CD4-positive, alpha-beta T cell (primary cell): ENCODE data around the gene LACTB. TPM values are rescaled to one million over a fixed set of nuclear protein-coding genes. Genes with fewer than 3 reads are reported as not detected.

Experiments
- ATAC-seq: fragments of 200-7000 bp; cut with Tn5 transposase; one replicate; pipeline ENCODE4 v1.10.0; 2022; ENCODE audit warnings: mild to moderate bottlenecking; ENCODE audit not compliant: poor library complexity
- CTCF ChIA-PET: fragments of 350-600 bp; sonication (Branson Sonifier 250); formaldehyde crosslinking; loops from one replicate; lab custom pipeline; 2021; ENCODE audit warnings: antibody characterized with exemption, inconsistent platforms; lab: Charles Lee
- POLR2A ChIA-PET: fragments of 350-600 bp; sonication (Branson Sonifier 250); formaldehyde crosslinking; loops from one replicate; lab custom pipeline; 2021; ENCODE audit warnings: antibody characterized with exemption, inconsistent platforms; lab: Charles Lee
- DNase-seq, 14 experiments: peaks; one replicate each; pipeline ENCODE4 v3.0.0-alpha.2; 2013 to 2020; ENCODE audit warnings: mixed read lengths in 2 of 14
- H3K27ac ChIP-seq, 2 donors: one replicate each; pipeline versions ENCODE4 v1.5.1 to v1.7.0; 2013; ENCODE audit warnings: low read length in 2 of 2, low read depth in 1 of 2, mild to moderate bottlenecking in 1 of 2
- H3K27me3 ChIP-seq, 2 experiments: 1 replicate in 1 of 2; 2 replicates in 1 of 2; pipeline versions ENCODE4 v1.6.1 to v1.7.0; 2013; ENCODE audit warnings: low read length in 2 of 2, control low read depth in 1 of 2, mild to moderate bottlenecking in 1 of 2, moderate library complexity in 1 of 2; ENCODE audit not compliant: insufficient read depth in 2 of 2, control insufficient read depth in 1 of 2
- H3K36me3 ChIP-seq: one replicate; pipeline ENCODE4 v1.6.1; 2013; ENCODE audit warnings: low read length, control low read depth; ENCODE audit not compliant: insufficient read depth
- H3K4me1 ChIP-seq: one replicate; pipeline ENCODE4 v1.6.1; 2013; ENCODE audit warnings: low read length, control low read depth; ENCODE audit not compliant: insufficient read depth
- H3K4me3 ChIP-seq: one replicate; pipeline ENCODE4 v1.5.1; 2013; ENCODE audit warnings: mild to moderate bottlenecking, low read length, moderate library complexity
- H3K9me3 ChIP-seq, 2 experiments: 1 replicate in 1 of 2; 2 replicates in 1 of 2; pipeline versions ENCODE4 v1.6.1 to v1.7.0; 2013; ENCODE audit warnings: low read length in 2 of 2, mild to moderate bottlenecking in 2 of 2, control low read depth in 1 of 2, moderate library complexity in 1 of 2; ENCODE audit not compliant: control insufficient read depth in 1 of 2, insufficient read depth in 1 of 2
- H3K27ac Mint-ChIP-seq: one replicate; pipeline ENCODE4 v1.8.0; 2020; ENCODE audit warnings: mixed read lengths
- H3K27me3 Mint-ChIP-seq: one replicate; pipeline ENCODE4 v1.8.0; 2021; ENCODE audit warnings: mixed read lengths
- H3K36me3 Mint-ChIP-seq: one replicate; pipeline ENCODE4 v1.8.0; 2021; ENCODE audit warnings: low read depth, mixed read lengths
- H3K4me1 Mint-ChIP-seq: one replicate; pipeline ENCODE4 v1.8.0; 2021; ENCODE audit warnings: low read depth, mixed read lengths
- H3K4me3 Mint-ChIP-seq: one replicate; pipeline ENCODE4 v1.8.0; 2020; ENCODE audit warnings: mild to moderate bottlenecking, mixed read lengths
- H3K9me3 Mint-ChIP-seq: one replicate; pipeline ENCODE4 v1.8.0; 2020; ENCODE audit warnings: mixed read lengths
- CTCF ChIP-seq: fragments of 200-600 bp; IDR thresholded peaks from one replicate; pipeline ENCODE4 v1.8.0; 2022; ENCODE audit warnings: antibody characterized with exemption, mild to moderate bottlenecking
- intact Hi-C, 2 experiments: fragments of 100-400 bp; cut with DNase I in 1 of 2; cut with micrococcal nuclease in 1 of 2; formaldehyde crosslinking; loops; one replicate each; pipeline versions ENCODE4 v1.15.1 to v1.9.0; 2023 to 2025; cut with DNase I, micrococcal nuclease
- total RNA-seq, 174 experiments: library from RNA in 2 of 174; stranded (reverse) in 2 of 174; gene quantifications; one replicate each; pipeline ENCODE4 v1.2.3 and lab custom pipeline; 2021 to 2026

Gene LACTB
- total RNA-seq, 2 experiments from 2014 or later, result 6.9 to 7.0 TPM

GRCh38 chr15:63080634-63081250 is 40.9 kb upstream of the LACTB start:
- no peaks in the 10 kb centered on the region for H3K4me1 Mint-ChIP-seq
- no peak for DNase-seq
- no peaks in the 10 kb centered on the region for H3K36me3 Mint-ChIP-seq
- H3K4me1 ChIP-seq, result peaks cover 2% of the 10 kb centered on the region
- ChIA-PET CTCF (interaction anchor here (1.2 kb wide), 1 partner anchor 33 kb away, joined by 3 read pairs; no protein-coding TSS in a partner anchor), POLR2A (no interaction called here)
- intact Hi-C loops, result no loop called here
- no peak overlapping the region for H3K27ac ChIP-seq
- H3K36me3 ChIP-seq, result no peaks in the 10 kb centered on the region
- peaks cover 5% of the 10 kb centered on the region for H3K27me3 Mint-ChIP-seq
- no peak for TF ChIP-seq CTCF
- no peaks in the 10 kb centered on the region for H3K9me3 ChIP-seq
- no peak overlapping the region for H3K4me3 ChIP-seq
- H3K4me3 Mint-ChIP-seq, result no peak overlapping the region
- no peak overlapping the region for H3K27ac Mint-ChIP-seq
- ATAC-seq, result no peak
- no peaks in the 10 kb centered on the region for H3K9me3 Mint-ChIP-seq
- H3K27me3 ChIP-seq, result peaks cover 0 to 6% of the 10 kb centered on the region in 2 experiments

GRCh38 chr15:63082366-63082765 is 39.3 kb upstream of the LACTB start:
- ATAC-seq (no peak), DNase-seq (no peak)
- ChIA-PET CTCF (no interaction called here), POLR2A (no interaction called here)
- no peaks in the 10 kb centered on the region for H3K9me3 Mint-ChIP-seq
- H3K27ac ChIP-seq, result no peak overlapping the region
- H3K4me3 ChIP-seq, result no peak overlapping the region
- peaks cover 5% of the 10 kb centered on the region for H3K27me3 Mint-ChIP-seq
- no peaks in the 10 kb centered on the region for H3K9me3 ChIP-seq
- no peak overlapping the region for H3K27ac Mint-ChIP-seq
- no peaks in the 10 kb centered on the region for H3K4me1 ChIP-seq
- H3K36me3 ChIP-seq, result no peaks in the 10 kb centered on the region
- intact Hi-C loops, result no loop called here
- no peak overlapping the region for H3K4me3 Mint-ChIP-seq
- no peak for TF ChIP-seq CTCF
- H3K36me3 Mint-ChIP-seq, result no peaks in the 10 kb centered on the region
- H3K4me1 Mint-ChIP-seq, result no peaks in the 10 kb centered on the region
- peaks cover 0 to 6% of the 10 kb centered on the region in 2 experiments for H3K27me3 ChIP-seq

GRCh38 chr15:63083044-63083443 is 38.6 kb upstream of the LACTB start:
- H3K36me3 ChIP-seq, result no peaks in the 10 kb centered on the region
- H3K27ac Mint-ChIP-seq, result no peak overlapping the region
- POLR2A ChIA-PET, result no interaction called here
- peaks cover 0 to 6% of the 10 kb centered on the region in 2 experiments for H3K27me3 ChIP-seq
- intact Hi-C loops, result no loop called here
- no peaks in the 10 kb centered on the region for H3K4me1 ChIP-seq
- no peak overlapping the region for H3K4me3 ChIP-seq
- no peaks in the 10 kb centered on the region for H3K9me3 ChIP-seq
- H3K9me3 Mint-ChIP-seq, result no peaks in the 10 kb centered on the region
- TF ChIP-seq CTCF, result no peak
- H3K27me3 Mint-ChIP-seq, result peaks cover 5% of the 10 kb centered on the region
- H3K4me1 Mint-ChIP-seq, result no peaks in the 10 kb centered on the region
- DNase-seq, result no peak
- CTCF ChIA-PET, result no interaction called here
- no peaks in the 10 kb centered on the region for H3K36me3 Mint-ChIP-seq
- H3K4me3 Mint-ChIP-seq, result no peak overlapping the region
- H3K27ac ChIP-seq, result no peak overlapping the region
- ATAC-seq, result no peak
